ENCODE data around the gene IL1R2. TPM values are rescaled to one million over a fixed set of nuclear protein-coding genes. Genes with fewer than 3 reads are reported as not detected.

Gene IL1R2, protein sequence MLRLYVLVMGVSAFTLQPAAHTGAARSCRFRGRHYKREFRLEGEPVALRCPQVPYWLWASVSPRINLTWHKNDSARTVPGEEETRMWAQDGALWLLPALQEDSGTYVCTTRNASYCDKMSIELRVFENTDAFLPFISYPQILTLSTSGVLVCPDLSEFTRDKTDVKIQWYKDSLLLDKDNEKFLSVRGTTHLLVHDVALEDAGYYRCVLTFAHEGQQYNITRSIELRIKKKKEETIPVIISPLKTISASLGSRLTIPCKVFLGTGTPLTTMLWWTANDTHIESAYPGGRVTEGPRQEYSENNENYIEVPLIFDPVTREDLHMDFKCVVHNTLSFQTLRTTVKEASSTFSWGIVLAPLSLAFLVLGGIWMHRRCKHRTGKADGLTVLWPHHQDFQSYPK
- total RNA-seq, result 12.9 and 33.0 TPM in 2 replicates

GRCh38 chr2:101991721-101992145 is at the start of gene IL1R2:
IL1R2 (plus strand) TSS chr2:101991960; CDS start chr2:102008576, 16,616 bp downstream.

Other genes with a start within 250 kb of the IL1R2 start
- 4.3 and 4.7 TPM in 2 replicates for gene IL1R1, start 150.8 kb downstream of the IL1R2 start, total RNA-seq
- gene IL1RL2, start 195.1 kb downstream of the IL1R2 start, total RNA-seq, result 2.1 and 2.8 TPM in 2 replicates

Measured in hair follicular keratinocyte (primary cell).